Liver (tissue), 9 donors: ENCODE data around the gene MFSD1. TPM values are rescaled to one million over a fixed set of nuclear protein-coding genes. Genes with fewer than 3 reads are reported as not detected.

Source experiments
- DNase-seq: peaks from one replicate; pipeline ENCODE4 v3.0.0-alpha.2; 2017; ENCODE audit warnings: low spot score
- H3K27ac ChIP-seq, 2 donors: one replicate each; pipeline ENCODE4 v1.7.0; 2013; ENCODE audit warnings: inconsistent platforms in 2 of 2, low read length in 2 of 2, control low read depth in 1 of 2, low read depth in 1 of 2, mild to moderate bottlenecking in 1 of 2
- H3K27me3 ChIP-seq, 4 donors: one replicate each; pipeline versions ENCODE4 v1.6.1 to v1.7.0; 2013; ENCODE audit warnings: low read length in 3 of 4, inconsistent platforms in 1 of 4, mild to moderate bottlenecking in 1 of 4, moderate library complexity in 1 of 4; ENCODE audit not compliant: control insufficient read depth in 4 of 4, insufficient read depth in 4 of 4
- H3K36me3 ChIP-seq, 4 donors: one replicate each; pipeline versions ENCODE4 v1.6.1 to v1.7.0; 2013; ENCODE audit warnings: low read length in 3 of 4, mild to moderate bottlenecking in 3 of 4, low read depth in 1 of 4, moderate library complexity in 1 of 4; ENCODE audit not compliant: control insufficient read depth in 4 of 4, insufficient read depth in 3 of 4
- H3K4me1 ChIP-seq, 4 donors: one replicate each; pipeline versions ENCODE4 v1.6.1 to v1.7.0; 2013; ENCODE audit warnings: low read length in 3 of 4, mild to moderate bottlenecking in 3 of 4, moderate library complexity in 1 of 4; ENCODE audit not compliant: control insufficient read depth in 4 of 4, insufficient read depth in 4 of 4
- H3K4me3 ChIP-seq, 3 donors: one replicate each; pipeline versions ENCODE4 v1.6.1 to v1.7.0; 2013; ENCODE audit warnings: low read length in 3 of 3, control low read depth in 1 of 3, low read depth in 1 of 3, mild to moderate bottlenecking in 1 of 3
- H3K9ac ChIP-seq, 2 donors: one replicate each; pipeline ENCODE4 v1.7.0; 2013; ENCODE audit warnings: low read length in 2 of 2, mild to moderate bottlenecking in 2 of 2, moderate library complexity in 2 of 2, control low read depth in 1 of 2, low read depth in 1 of 2
- H3K9me3 ChIP-seq, 4 donors: one replicate each; pipeline versions ENCODE4 v1.6.1 to v1.7.0; 2013; ENCODE audit warnings: low read length in 3 of 4; ENCODE audit not compliant: control insufficient read depth in 4 of 4
- EGR1 ChIP-seq, 2 donors: IDR thresholded peaks; 2 replicates each; pipeline ENCODE4 v1.6.1; 2016 to 2018; ENCODE audit warnings: antibody characterized with exemption in 2 of 2, low read depth in 2 of 2
- FOXA1 ChIP-seq: IDR thresholded peaks from 2 replicates; pipeline ENCODE4 v1.6.1; 2016; ENCODE audit warnings: antibody characterized with exemption
- FOXA2 ChIP-seq: IDR thresholded peaks from 2 replicates; pipeline ENCODE4 v1.6.1; 2016; ENCODE audit warnings: antibody characterized with exemption
- GABPA ChIP-seq, 2 donors: IDR thresholded peaks in 1 of 2; conservative IDR thresholded peaks in 1 of 2; 2 replicates each; pipeline ENCODE4 v1.6.1; 2016; ENCODE audit warnings: antibody characterized with exemption in 2 of 2, mild to moderate bottlenecking in 1 of 2, moderate library complexity in 1 of 2
- HNF4A ChIP-seq, 2 donors: conservative IDR thresholded peaks; 2 replicates each; pipeline ENCODE4 v1.6.1; 2016; ENCODE audit warnings: antibody characterized with exemption in 2 of 2, mild to moderate bottlenecking in 2 of 2
- HNF4G ChIP-seq: IDR thresholded peaks from 2 replicates; pipeline ENCODE4 v1.6.1; 2016; ENCODE audit warnings: antibody characterized with exemption
- JUND ChIP-seq, 2 donors: IDR thresholded peaks; 2 replicates each; pipeline ENCODE4 v1.6.1; 2016; ENCODE audit warnings: antibody characterized with exemption in 2 of 2
- NR2F2 ChIP-seq: IDR thresholded peaks from 2 replicates; pipeline ENCODE4 v1.6.1; 2016; ENCODE audit warnings: antibody characterized with exemption
- RAD21 ChIP-seq, 2 donors: IDR thresholded peaks; 2 replicates each; pipeline ENCODE4 v1.6.1; 2016; ENCODE audit warnings: antibody characterized with exemption in 2 of 2, mild to moderate bottlenecking in 2 of 2
- RXRA ChIP-seq, 2 donors: IDR thresholded peaks; 2 replicates each; pipeline ENCODE4 v1.6.1; 2017 to 2018; ENCODE audit warnings: antibody characterized with exemption in 2 of 2, mild to moderate bottlenecking in 1 of 2
- SP1 ChIP-seq: IDR thresholded peaks from 2 replicates; pipeline ENCODE4 v1.6.1; 2018; ENCODE audit warnings: antibody characterized with exemption, mild to moderate bottlenecking
- TAF1 ChIP-seq: conservative IDR thresholded peaks from 2 replicates; pipeline ENCODE4 v1.6.1; 2016; ENCODE audit warnings: antibody characterized with exemption, mild to moderate bottlenecking
- YY1 ChIP-seq: IDR thresholded peaks from 2 replicates; pipeline ENCODE4 v1.6.1; 2016; ENCODE audit warnings: antibody characterized with exemption, mild to moderate bottlenecking
- WGBS: extraction: QIAGEN DNeasy Blood & Tissue Kit; methylation state at CpG from one replicate; pipeline ENCODE4 v1.1.7; 2013; 5-methylcytosine and 5-hydroxymethylcytosine counted together
- polyA plus RNA-seq, 2 donors: library from polyadenylated mRNA; stranded (reverse) in 1 of 2; unstranded in 1 of 2; fragments of 200-250 nt in 1 of 2; fragments of >200 nt in 1 of 2; fragmentation: Nextera tagmentation in 1 of 2; extraction: Ambion mirVana in 1 of 2; gene quantifications; one replicate each; pipeline versions ENCODE4 v1.2.1 to v1.2.3, GENCODE V29; 2013 to 2015
- total RNA-seq, 2 donors: library from RNA; depleted of rRNA; stranded (reverse); fragments of >200 nt; gene quantifications; one replicate each; pipeline ENCODE4 v1.2.3, GENCODE V29; 2014
- TF ChIP-seq, protein P1 (sequence below): IDR thresholded peaks from 2 replicates; pipeline ENCODE4 v1.6.1; 2016; ENCODE audit warnings: antibody characterized with exemption
- TF ChIP-seq, protein P2 (sequence below): IDR thresholded peaks from 2 replicates; pipeline ENCODE4 v1.6.1; 2016; ENCODE audit warnings: antibody characterized with exemption
- TF ChIP-seq, protein P3 (sequence below): IDR thresholded peaks from 2 replicates; pipeline ENCODE4 v1.6.1; 2016; ENCODE audit warnings: antibody characterized with exemption, mild to moderate bottlenecking
- TF ChIP-seq, protein P4 (sequence below): IDR thresholded peaks from 2 replicates; pipeline ENCODE4 v1.6.1; 2016; ENCODE audit warnings: antibody characterized with exemption
- TF ChIP-seq, protein P5 (sequence below): fragments of 150-350 bp; IDR thresholded peaks from 2 replicates; pipeline ENCODE4 v1.5.1; 2017; ENCODE audit warnings: improper control_type of control experiment, low read depth, low read length; ENCODE audit not compliant: missing input control
- donor health status: healthy.
- donor health status: healthy.
- donor health status: healthy.
- donor health status: healthy.
- donor health status: healthy.

The MFSD1 gene
- total and polyA plus RNA-seq, 4 donors: 30.4 to 84.7 (median 60.3) TPM

DNA sequence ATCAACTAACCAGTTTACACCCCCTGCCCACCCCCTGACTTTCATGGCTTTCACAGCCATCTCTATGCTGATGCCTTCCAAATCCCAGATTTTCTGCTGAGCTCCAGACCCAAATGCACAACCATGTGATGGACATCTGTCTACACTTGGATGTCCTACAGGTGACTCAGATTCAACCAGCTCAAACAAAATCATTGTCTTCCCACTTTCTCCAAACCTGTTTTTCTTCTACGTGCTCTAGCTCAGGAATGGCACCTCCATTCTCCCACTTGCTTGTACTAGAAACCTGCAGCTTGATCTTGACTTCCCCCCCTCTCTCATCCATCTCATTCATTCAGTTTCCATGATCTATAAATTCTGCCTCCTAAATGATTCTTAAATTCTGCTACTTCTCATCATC is 35.5 kb upstream of the MFSD1 start:
- TF ChIP-seq FOXA2: no peak
- TF ChIP-seq EGR1 (IDR thresholded peaks at IDR 0.05; ENCODE audit: low read depth in 2 of 2): no peak
- no peak for TF ChIP-seq HNF4A (conservative IDR thresholded peaks at IDR 0.05)
- TF ChIP-seq, protein P1, sequence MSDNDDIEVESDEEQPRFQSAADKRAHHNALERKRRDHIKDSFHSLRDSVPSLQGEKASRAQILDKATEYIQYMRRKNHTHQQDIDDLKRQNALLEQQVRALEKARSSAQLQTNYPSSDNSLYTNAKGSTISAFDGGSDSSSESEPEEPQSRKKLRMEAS: no peak
- Histone ChIP-seq H3K36me3 (no peaks in the 10 kb centered on the region), H3K27me3 (no peaks in the 10 kb centered on the region), H3K9ac (no peak overlapping the region), H3K27ac (no peak overlapping the region), H3K9me3 (no peaks in the 10 kb centered on the region), H3K4me1 (peaks cover 0 to 4% (median 0%) of the 10 kb centered on the region in 4 donors), H3K4me3 (no peak overlapping the region)
- WGBS: 95% methylated on average over 1 of the region's 1 CpG
- no peak for DNase-seq

DNA sequence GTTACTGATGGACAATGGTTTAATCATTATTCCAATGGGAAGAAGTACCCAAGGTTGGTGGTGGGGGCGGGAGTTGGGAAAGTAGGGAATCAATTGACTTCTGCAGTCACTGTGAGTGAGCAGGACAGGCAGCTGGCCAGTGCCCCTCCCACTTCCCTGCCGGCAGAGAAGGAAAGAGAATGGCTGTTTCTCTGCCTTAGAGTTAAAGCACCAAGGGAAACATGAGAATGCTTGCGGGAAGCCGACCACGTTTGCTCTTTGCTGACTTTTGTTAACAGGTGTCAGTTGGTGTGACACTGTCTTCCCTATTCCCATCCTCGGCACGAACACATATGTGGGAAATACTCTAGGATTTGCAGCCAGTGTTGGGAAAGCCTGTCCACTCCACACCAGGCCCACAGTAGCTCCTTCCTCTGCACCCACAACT is 33.5 kb upstream of the MFSD1 start:
- Histone ChIP-seq H3K9me3 (no peaks in the 10 kb centered on the region), H3K36me3 (no peaks in the 10 kb centered on the region), H3K4me1 (peaks cover 0 to 4% (median 0%) of the 10 kb centered on the region in 4 donors), H3K27me3 (no peaks in the 10 kb centered on the region), H3K9ac (no peak overlapping the region), H3K4me3 (no peak overlapping the region), H3K27ac (peak overlapping the region; percentile 15 to 21)
- TF ChIP-seq EGR1 (IDR thresholded peaks at IDR 0.05; ENCODE audit: low read depth in 2 of 2) (no peak), HNF4G (no peak), NR2F2 (no peak), JUND (IDR thresholded peaks at IDR 0.05) (no peak), FOXA1 (no peak), HNF4A (conservative IDR thresholded peaks at IDR 0.05) (no peak), RAD21 (IDR thresholded peaks at IDR 0.05) (no peak), GABPA (IDR thresholded peaks at IDR 0.05 in 1 of 2, conservative IDR thresholded peaks at IDR 0.05 in 1 of 2) (no peak), RXRA (IDR thresholded peaks at IDR 0.05) (no peak), TAF1 (no peak), SP1 (no peak), FOXA2 (no peak), YY1 (no peak)
- TF ChIP-seq, protein P2, sequence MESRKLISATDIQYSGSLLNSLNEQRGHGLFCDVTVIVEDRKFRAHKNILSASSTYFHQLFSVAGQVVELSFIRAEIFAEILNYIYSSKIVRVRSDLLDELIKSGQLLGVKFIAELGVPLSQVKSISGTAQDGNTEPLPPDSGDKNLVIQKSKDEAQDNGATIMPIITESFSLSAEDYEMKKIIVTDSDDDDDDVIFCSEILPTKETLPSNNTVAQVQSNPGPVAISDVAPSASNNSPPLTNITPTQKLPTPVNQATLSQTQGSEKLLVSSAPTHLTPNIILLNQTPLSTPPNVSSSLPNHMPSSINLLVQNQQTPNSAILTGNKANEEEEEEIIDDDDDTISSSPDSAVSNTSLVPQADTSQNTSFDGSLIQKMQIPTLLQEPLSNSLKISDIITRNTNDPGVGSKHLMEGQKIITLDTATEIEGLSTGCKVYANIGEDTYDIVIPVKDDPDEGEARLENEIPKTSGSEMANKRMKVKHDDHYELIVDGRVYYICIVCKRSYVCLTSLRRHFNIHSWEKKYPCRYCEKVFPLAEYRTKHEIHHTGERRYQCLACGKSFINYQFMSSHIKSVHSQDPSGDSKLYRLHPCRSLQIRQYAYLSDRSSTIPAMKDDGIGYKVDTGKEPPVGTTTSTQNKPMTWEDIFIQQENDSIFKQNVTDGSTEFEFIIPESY: no peak
- TF ChIP-seq, protein P1: no peak
- TF ChIP-seq, protein P3, sequence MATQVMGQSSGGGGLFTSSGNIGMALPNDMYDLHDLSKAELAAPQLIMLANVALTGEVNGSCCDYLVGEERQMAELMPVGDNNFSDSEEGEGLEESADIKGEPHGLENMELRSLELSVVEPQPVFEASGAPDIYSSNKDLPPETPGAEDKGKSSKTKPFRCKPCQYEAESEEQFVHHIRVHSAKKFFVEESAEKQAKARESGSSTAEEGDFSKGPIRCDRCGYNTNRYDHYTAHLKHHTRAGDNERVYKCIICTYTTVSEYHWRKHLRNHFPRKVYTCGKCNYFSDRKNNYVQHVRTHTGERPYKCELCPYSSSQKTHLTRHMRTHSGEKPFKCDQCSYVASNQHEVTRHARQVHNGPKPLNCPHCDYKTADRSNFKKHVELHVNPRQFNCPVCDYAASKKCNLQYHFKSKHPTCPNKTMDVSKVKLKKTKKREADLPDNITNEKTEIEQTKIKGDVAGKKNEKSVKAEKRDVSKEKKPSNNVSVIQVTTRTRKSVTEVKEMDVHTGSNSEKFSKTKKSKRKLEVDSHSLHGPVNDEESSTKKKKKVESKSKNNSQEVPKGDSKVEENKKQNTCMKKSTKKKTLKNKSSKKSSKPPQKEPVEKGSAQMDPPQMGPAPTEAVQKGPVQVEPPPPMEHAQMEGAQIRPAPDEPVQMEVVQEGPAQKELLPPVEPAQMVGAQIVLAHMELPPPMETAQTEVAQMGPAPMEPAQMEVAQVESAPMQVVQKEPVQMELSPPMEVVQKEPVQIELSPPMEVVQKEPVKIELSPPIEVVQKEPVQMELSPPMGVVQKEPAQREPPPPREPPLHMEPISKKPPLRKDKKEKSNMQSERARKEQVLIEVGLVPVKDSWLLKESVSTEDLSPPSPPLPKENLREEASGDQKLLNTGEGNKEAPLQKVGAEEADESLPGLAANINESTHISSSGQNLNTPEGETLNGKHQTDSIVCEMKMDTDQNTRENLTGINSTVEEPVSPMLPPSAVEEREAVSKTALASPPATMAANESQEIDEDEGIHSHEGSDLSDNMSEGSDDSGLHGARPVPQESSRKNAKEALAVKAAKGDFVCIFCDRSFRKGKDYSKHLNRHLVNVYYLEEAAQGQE: no peak
- TF ChIP-seq, protein P4, sequence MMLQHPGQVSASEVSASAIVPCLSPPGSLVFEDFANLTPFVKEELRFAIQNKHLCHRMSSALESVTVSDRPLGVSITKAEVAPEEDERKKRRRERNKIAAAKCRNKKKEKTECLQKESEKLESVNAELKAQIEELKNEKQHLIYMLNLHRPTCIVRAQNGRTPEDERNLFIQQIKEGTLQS: no peak
- TF ChIP-seq, protein P5, sequence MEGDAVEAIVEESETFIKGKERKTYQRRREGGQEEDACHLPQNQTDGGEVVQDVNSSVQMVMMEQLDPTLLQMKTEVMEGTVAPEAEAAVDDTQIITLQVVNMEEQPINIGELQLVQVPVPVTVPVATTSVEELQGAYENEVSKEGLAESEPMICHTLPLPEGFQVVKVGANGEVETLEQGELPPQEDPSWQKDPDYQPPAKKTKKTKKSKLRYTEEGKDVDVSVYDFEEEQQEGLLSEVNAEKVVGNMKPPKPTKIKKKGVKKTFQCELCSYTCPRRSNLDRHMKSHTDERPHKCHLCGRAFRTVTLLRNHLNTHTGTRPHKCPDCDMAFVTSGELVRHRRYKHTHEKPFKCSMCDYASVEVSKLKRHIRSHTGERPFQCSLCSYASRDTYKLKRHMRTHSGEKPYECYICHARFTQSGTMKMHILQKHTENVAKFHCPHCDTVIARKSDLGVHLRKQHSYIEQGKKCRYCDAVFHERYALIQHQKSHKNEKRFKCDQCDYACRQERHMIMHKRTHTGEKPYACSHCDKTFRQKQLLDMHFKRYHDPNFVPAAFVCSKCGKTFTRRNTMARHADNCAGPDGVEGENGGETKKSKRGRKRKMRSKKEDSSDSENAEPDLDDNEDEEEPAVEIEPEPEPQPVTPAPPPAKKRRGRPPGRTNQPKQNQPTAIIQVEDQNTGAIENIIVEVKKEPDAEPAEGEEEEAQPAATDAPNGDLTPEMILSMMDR: no peak
- WGBS: 26% methylated on average over 7 of the region's 7 CpGs
- no peak for DNase-seq
